ENCODE results near the gene RPL35A.

GRCh38 chr3:197974016-197974415 lies 24.0 kb downstream of the RPL35A start:
- TF ChIP-seq POLR2A (IDR thresholded peaks at IDR 0.05), result no peak
- TF ChIP-seq, protein P1, sequence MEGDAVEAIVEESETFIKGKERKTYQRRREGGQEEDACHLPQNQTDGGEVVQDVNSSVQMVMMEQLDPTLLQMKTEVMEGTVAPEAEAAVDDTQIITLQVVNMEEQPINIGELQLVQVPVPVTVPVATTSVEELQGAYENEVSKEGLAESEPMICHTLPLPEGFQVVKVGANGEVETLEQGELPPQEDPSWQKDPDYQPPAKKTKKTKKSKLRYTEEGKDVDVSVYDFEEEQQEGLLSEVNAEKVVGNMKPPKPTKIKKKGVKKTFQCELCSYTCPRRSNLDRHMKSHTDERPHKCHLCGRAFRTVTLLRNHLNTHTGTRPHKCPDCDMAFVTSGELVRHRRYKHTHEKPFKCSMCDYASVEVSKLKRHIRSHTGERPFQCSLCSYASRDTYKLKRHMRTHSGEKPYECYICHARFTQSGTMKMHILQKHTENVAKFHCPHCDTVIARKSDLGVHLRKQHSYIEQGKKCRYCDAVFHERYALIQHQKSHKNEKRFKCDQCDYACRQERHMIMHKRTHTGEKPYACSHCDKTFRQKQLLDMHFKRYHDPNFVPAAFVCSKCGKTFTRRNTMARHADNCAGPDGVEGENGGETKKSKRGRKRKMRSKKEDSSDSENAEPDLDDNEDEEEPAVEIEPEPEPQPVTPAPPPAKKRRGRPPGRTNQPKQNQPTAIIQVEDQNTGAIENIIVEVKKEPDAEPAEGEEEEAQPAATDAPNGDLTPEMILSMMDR (IDR thresholded peaks at IDR 0.05), result no peak
